Activated naive CD8-positive, alpha-beta T cell treated with anti-CD3 and anti-CD28 coated beads for 36 hours (primary cell): Measurements from ENCODE around the gene TDRD7. TPM values are rescaled to one million over a fixed set of nuclear protein-coding genes. Genes with fewer than 3 reads are reported as not detected.
"Not testable (repeated sequence)": the region's sequence is repeated elsewhere in the genome, so short reads cannot be mapped to it uniquely, and the experiment has no call there.

Experiments
- DNase-seq: peaks from one replicate; pipeline ENCODE4 v3.0.0; 2021
- H3K27ac Mint-ChIP-seq: one replicate; pipeline ENCODE4 v1.8.0; 2022; ENCODE audit warnings: mild to moderate bottlenecking, moderate library complexity, mixed read lengths
- H3K27me3 Mint-ChIP-seq: one replicate; pipeline ENCODE4 v1.8.0; 2022; ENCODE audit warnings: mild to moderate bottlenecking, mixed read lengths
- H3K36me3 Mint-ChIP-seq: one replicate; pipeline ENCODE4 v1.8.0; 2021; ENCODE audit warnings: mild to moderate bottlenecking, mixed read lengths
- H3K4me1 Mint-ChIP-seq: one replicate; pipeline ENCODE4 v1.8.0; 2021; ENCODE audit warnings: mixed read lengths
- H3K4me3 Mint-ChIP-seq: one replicate; pipeline ENCODE4 v1.8.0; 2022; ENCODE audit warnings: mild to moderate bottlenecking, moderate library complexity, mixed read lengths
- H3K9me3 Mint-ChIP-seq: one replicate; pipeline ENCODE4 v1.8.0; 2022; ENCODE audit warnings: mixed read lengths
- total RNA-seq, 2 experiments: library from RNA; stranded (reverse); gene quantifications; one replicate each; pipeline ENCODE4 v1.2.3, GENCODE V29; 2021

The TDRD7 gene
- total RNA-seq, 2 experiments from 2014 or later, result 4.1 to 4.5 TPM

DNA sequence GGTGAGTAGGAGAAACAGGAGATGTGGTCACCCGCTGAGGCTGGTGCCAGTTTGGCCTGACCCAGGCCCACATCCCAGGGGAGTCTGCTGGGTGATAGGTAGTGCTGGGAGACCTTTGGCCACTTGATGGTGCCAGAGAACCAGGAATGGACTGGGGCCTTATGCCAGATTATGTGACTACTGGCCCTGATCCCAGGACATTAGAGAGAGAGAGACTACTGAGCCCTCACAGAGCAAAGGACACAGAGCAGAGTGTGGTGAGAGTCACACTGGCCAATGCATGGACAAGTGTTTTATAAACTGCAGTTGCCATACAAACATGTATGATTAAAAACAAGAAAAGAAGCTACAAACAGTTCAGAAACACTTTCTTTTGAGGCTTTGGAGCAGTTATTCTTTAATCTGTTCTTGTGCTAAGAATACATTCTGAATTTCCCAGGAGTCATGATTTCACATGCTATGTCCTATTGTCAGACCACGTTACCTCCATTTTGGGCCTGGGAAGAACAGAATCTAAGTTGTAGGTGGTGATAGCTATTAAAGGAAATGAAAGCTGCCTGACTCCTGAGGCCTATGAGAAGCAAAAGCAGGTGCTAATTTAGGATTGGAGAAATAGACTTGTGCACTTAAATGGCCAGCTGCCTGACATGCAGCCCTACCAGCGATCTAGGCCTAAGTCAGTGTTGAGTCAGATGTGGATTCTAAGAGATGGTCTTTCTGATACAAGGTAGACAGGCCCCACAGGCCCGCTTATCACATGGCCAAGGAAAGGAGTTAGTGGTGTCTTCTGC, 57.0 kb downstream of the TDRD7 start:
- no peaks in the 10 kb centered on the region for H3K27me3 Mint-ChIP-seq
- H3K27ac Mint-ChIP-seq, result no peak overlapping the region
- H3K9me3 Mint-ChIP-seq, result no peaks in the 10 kb centered on the region
- no peaks in the 10 kb centered on the region for H3K36me3 Mint-ChIP-seq
- peak; percentile 29 for DNase-seq
- H3K4me3 Mint-ChIP-seq, result no peak overlapping the region
- H3K4me1 Mint-ChIP-seq, result no peaks in the 10 kb centered on the region

DNA sequence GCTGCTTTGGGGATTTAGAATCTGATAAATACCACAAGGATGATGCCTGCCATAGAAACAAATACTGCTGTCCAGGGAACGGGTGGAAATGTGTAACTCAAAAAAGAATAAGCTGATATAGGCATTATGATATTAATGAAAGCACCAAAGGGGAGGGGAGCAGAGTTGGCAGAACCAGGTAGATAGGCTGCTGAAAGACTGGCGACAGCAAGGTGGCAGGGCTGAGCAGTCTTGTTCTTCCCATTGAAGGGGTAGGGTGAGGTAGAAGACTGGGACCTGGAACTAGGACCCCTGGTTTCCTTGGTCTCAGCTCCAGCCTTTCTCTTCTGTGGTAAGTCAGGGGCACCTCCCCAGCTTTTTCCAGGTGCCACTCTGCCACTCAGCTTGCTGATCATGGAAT, 58.2 kb downstream of the TDRD7 start:
- H3K27ac Mint-ChIP-seq, result no peak overlapping the region
- DNase-seq, result no peak
- H3K4me3 Mint-ChIP-seq, result no peak overlapping the region
- no peaks in the 10 kb centered on the region for H3K27me3 Mint-ChIP-seq
- no peaks in the 10 kb centered on the region for H3K9me3 Mint-ChIP-seq
- no peaks in the 10 kb centered on the region for H3K36me3 Mint-ChIP-seq
- no peaks in the 10 kb centered on the region for H3K4me1 Mint-ChIP-seq

DNA sequence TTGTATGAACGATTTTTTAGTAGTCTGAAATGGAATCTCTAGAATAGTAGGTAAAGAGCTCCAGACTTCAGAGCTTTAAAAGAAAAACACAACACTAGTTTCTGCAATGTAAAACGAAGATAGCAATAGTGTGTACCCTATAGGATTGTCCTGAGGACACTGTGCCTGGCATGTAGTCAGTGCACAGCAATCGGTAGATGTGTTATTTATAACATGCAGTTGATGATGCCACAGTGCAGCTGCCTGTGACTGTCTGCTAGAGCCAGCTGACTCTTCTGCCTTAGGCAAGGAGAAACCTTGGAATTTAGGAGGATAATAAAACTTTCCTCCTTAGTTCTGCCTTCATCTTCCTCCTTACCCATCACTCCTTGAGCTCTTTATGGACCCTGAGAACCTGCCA, 61.8 kb downstream of the TDRD7 start:
- DNase-seq, result no peak
- no peak overlapping the region for H3K27ac Mint-ChIP-seq
- peaks cover 4% of the 10 kb centered on the region for H3K36me3 Mint-ChIP-seq
- no peaks in the 10 kb centered on the region for H3K27me3 Mint-ChIP-seq
- H3K4me1 Mint-ChIP-seq, result no peaks in the 10 kb centered on the region
- no peaks in the 10 kb centered on the region for H3K9me3 Mint-ChIP-seq
- H3K4me3 Mint-ChIP-seq, result no peak overlapping the region

DNA sequence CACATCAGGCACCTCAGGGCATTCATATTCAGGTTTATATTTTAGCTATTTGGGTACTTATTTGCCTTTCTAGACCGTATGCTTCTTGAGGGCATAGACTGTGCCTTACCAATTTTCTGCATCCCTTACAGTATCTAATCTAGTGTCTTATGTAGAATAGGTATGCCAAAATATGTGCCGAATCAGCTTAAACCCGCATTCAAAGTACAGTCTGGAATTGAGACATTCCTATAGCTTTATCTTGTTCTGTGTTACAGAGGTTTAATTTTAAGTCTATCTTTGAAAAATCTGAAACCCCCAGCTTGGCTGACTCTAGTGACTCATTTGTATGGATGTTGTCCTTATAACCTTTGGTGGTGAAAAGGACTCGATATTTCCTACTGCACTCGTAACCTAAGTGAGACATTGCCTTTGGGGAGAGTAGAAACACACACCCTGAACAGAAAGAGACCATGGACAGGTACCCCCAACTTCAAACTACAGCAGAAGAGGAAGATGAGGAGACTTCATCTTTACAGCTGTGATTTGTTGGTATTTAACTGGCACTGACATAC, 62.6 kb downstream of the TDRD7 start:
- H3K36me3 Mint-ChIP-seq, result peaks cover 6% of the 10 kb centered on the region
- H3K4me1 Mint-ChIP-seq, result no peaks in the 10 kb centered on the region
- H3K4me3 Mint-ChIP-seq, result no peak overlapping the region
- H3K27ac Mint-ChIP-seq, result no peak overlapping the region
- H3K9me3 Mint-ChIP-seq, result no peaks in the 10 kb centered on the region
- no peaks in the 10 kb centered on the region for H3K27me3 Mint-ChIP-seq
- DNase-seq, result no peak

GRCh38 chr9:97475059-97475458, 63.2 kb downstream of the TDRD7 start:
- no peak for DNase-seq
- peaks cover 6% of the 10 kb centered on the region for H3K36me3 Mint-ChIP-seq

GRCh38 chr9:97478301-97478981, 66.5 kb downstream of the TDRD7 start:
- Mint-ChIP-seq H3K4me1 (no peaks in the 10 kb centered on the region), H3K9me3 (no peaks in the 10 kb centered on the region), H3K4me3 (no peak overlapping the region), H3K27me3 (no peaks in the 10 kb centered on the region), H3K36me3 (peaks cover 20% of the 10 kb centered on the region), H3K27ac (no peak overlapping the region)
- DNase-seq, result no peak

More at GRCh38 chr9:97475059-97475458, 63.2 kb downstream of the TDRD7 start:
- no peaks in the 10 kb centered on the region for H3K9me3 Mint-ChIP-seq
- H3K4me3 Mint-ChIP-seq, result no peak overlapping the region
- H3K27ac Mint-ChIP-seq, result no peak overlapping the region
- H3K27me3 Mint-ChIP-seq, result no peaks in the 10 kb centered on the region
- H3K4me1 Mint-ChIP-seq, result no peaks in the 10 kb centered on the region

DNA sequence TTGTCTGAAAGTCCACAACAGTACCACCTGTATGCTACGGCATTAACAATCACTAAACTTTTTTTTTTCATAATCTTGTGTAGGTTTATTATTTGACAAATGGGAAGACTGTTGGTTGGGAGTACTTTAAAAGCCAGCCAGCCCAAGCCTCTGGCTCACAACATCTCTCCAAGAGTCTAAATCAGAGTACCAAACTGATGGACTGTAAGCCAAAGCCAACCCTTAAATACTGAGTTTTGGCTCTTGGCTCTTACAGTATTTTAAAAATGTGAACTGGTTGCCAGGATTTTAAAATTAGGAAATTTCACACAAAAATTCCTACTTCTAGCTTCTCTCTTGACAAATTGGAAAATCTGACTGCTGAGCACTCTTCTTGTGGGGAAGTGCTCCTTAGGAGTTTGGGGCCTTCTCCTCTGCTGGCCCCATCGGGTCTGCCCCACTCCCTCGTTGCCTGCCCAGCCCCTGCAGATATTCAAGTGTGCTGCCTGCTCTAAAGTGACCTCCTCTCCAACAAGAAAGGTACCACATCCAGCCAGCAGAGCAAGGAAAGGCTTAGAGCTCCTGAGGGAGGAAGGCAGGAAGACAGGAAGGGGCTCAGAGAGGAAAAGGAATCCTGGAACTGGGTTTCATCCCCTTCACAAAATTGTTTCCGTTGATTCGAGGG, 67.7 kb downstream of the TDRD7 start:
- no peak for DNase-seq
- H3K9me3 Mint-ChIP-seq, result no peaks in the 10 kb centered on the region
- no peak overlapping the region for H3K4me3 Mint-ChIP-seq
- peaks cover 22% of the 10 kb centered on the region for H3K36me3 Mint-ChIP-seq
- no peaks in the 10 kb centered on the region for H3K4me1 Mint-ChIP-seq
- H3K27ac Mint-ChIP-seq, result no peak overlapping the region
- H3K27me3 Mint-ChIP-seq, result no peaks in the 10 kb centered on the region

DNA sequence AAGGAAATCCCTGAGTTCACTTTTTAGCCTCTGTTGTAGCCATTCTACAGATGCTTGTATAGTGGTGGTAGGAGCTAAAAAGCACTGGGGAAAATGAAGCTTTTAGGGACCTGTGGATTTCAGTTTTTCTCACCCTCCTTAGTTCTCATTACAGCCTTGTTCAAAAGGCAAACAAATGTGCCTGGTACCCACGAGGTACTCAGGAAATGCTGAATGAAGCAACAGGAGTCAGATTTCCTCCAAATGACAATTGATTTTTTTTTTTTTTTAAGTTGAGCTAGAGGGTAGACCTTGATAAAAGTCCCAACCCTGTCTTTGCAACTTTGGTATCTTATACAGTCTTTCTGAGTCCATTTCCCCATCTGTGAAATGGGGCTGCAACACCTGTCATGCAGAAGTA, 68.3 kb downstream of the TDRD7 start:
- Mint-ChIP-seq H3K27me3 (no peaks in the 10 kb centered on the region), H3K27ac (no peak overlapping the region), H3K9me3 (no peaks in the 10 kb centered on the region), H3K4me1 (no peaks in the 10 kb centered on the region), H3K36me3 (peaks cover 22% of the 10 kb centered on the region), H3K4me3 (no peak overlapping the region)
- DNase-seq, result no peak

DNA sequence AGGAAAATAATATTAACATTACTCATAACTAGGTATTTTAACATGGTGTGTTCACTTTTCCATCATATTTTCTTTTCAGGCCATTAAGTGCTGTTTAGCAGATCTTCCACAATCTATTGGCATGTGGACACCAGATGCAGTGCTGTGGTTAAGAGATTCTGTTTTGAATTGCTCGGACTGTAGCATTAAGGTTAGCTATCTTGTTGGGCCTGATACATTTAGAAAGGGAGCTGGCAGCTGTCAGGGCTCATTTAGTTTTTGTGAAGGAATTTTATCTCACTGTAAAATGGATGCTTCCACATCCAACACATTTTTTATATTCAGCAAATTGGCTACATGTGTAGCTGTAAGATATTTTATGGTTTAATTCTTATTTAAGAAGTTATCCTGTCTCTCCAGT, 68.9 kb downstream of the TDRD7 start:
- DNase-seq, result no peak
- Mint-ChIP-seq H3K4me3 (no peak overlapping the region), H3K27ac (no peak overlapping the region), H3K36me3 (peaks cover 22% of the 10 kb centered on the region), H3K27me3 (no peaks in the 10 kb centered on the region), H3K4me1 (no peaks in the 10 kb centered on the region), H3K9me3 (no peaks in the 10 kb centered on the region)

DNA sequence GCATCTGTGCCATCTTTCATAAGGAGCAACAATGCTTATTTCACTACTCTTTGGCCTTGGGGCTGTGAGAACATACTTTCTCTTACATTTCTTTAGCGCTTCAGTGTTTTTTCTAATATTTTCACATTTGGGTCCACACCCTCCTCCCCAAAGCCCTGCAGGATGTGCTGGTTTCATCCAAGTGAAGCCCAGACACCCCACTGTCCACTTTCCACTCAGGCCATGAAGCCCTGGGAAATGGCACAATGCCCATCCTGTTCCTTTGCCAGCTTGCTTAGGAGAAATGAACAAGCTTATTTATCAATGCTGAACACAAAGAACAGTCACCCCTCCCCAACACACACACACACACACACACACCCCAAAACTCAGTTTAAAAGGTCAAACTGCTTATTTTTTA, 72.2 kb downstream of the TDRD7 start:
- H3K4me1 Mint-ChIP-seq, result no peaks in the 10 kb centered on the region
- no peak for DNase-seq
- H3K27ac Mint-ChIP-seq, result no peak overlapping the region
- no peaks in the 10 kb centered on the region for H3K27me3 Mint-ChIP-seq
- H3K4me3 Mint-ChIP-seq, result no peak overlapping the region
- H3K9me3 Mint-ChIP-seq, result peaks cover 4% of the 10 kb centered on the region
- H3K36me3 Mint-ChIP-seq, result peaks cover 39% of the 10 kb centered on the region

DNA sequence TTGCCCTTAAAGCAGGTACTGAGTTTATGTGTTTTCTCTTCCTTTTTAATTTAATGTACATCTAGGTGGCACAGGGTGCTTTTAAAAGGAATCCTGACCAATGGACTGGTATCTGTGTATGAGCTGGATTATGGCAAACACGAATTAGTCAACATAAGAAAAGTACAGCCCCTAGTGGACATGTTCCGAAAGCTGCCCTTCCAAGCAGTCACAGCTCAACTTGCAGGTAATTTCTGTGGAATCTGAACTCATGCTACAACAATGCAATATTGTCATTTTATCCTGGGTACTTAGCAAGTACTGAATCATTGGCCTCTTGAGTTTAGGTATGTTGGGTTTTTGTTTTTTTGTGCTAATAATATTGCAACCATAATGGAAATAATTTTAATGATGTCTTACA, 75.2 kb downstream of the TDRD7 start:
- peaks cover 41% of the 10 kb centered on the region for H3K36me3 Mint-ChIP-seq

DNA sequence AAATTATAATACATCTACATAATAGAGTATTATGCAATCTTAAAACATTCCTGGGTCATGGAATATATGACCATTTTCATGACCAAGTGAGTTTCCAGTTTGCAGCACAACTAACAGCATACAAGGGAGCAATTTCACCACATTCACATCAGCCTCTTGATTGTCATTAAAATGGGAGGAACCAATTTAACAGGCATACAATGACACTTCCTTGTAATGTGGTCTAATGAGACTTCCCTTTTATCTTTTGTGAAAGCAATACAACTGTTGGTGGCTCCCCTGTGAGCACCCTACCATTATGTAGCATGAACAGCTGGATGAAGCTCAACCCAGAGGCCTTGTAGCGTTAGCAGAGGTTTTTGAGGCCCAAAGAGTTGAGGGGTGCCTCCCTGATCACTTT, 76.0 kb downstream of the TDRD7 start:
- H3K4me3 Mint-ChIP-seq, result no peak overlapping the region
- H3K36me3 Mint-ChIP-seq, result peaks cover 37% of the 10 kb centered on the region
- H3K27ac Mint-ChIP-seq, result no peak overlapping the region
- peaks cover 1% of the 10 kb centered on the region for H3K4me1 Mint-ChIP-seq
- peaks cover 4% of the 10 kb centered on the region for H3K9me3 Mint-ChIP-seq
- DNase-seq, result no peak
- no peaks in the 10 kb centered on the region for H3K27me3 Mint-ChIP-seq

More for the DNA sequence above, 75.2 kb downstream of the TDRD7 start:
- Mint-ChIP-seq H3K9me3 (peaks cover 4% of the 10 kb centered on the region), H3K4me3 (no peak overlapping the region), H3K4me1 (peaks cover 1% of the 10 kb centered on the region), H3K27me3 (no peaks in the 10 kb centered on the region), H3K27ac (no peak overlapping the region)
- DNase-seq, result no peak

- Mint-ChIP-seq H3K9me3 (peaks cover 4% of the 10 kb centered on the region), H3K27ac (no peak overlapping the region), H3K27me3 (no peaks in the 10 kb centered on the region), H3K4me3 (no peak overlapping the region), H3K36me3 (peaks cover 38% of the 10 kb centered on the region), H3K4me1 (peaks cover 1% of the 10 kb centered on the region)
- no peak for DNase-seq
Observed at GRCh38 chr9:97491216-97491999, 79.5 kb downstream of the TDRD7 start.

GRCh38 chr9:97497558-97498375, 85.9 kb downstream of the TDRD7 start:
- H3K9me3 Mint-ChIP-seq, DNase-seq, H3K4me3 Mint-ChIP-seq, H3K4me1 Mint-ChIP-seq, H3K27ac Mint-ChIP-seq: not testable (repeated sequence)
- peaks cover 35% of the 10 kb centered on the region for H3K27me3 Mint-ChIP-seq
- peaks cover 15% of the 10 kb centered on the region for H3K36me3 Mint-ChIP-seq
